HG02571 (cell line): ENCODE measurements around the gene LDB3.
"Not testable (repeated sequence)": the region's sequence is repeated elsewhere in the genome, so short reads cannot be mapped to it uniquely, and the experiment has no call there.

ENCODE experiments used
- ATAC-seq: cut with Tn5 transposase; IDR thresholded peaks from one replicate; pipeline ENCODE4 v1.9.1; 2021; ENCODE audit warnings: mild to moderate bottlenecking, moderate library complexity; ENCODE audit not compliant: unreplicated experiment

Gene LDB3

GRCh38 chr10:86727470-86727869, 59.2 kb downstream of the LDB3 start:
- no peak for ATAC-seq

- no peak for ATAC-seq
These were observed 59.7 kb downstream of the LDB3 start for GRCh38 chr10:86728056-86728455.

- no peak for ATAC-seq
These were observed 61.4 kb downstream of the LDB3 start for GRCh38 chr10:86729677-86730076.

- ATAC-seq, result no peak
These were observed 61.9 kb downstream of the LDB3 start for GRCh38 chr10:86730227-86730626.

GRCh38 chr10:86732771-86733170, 64.5 kb downstream of the LDB3 start:
- no peak for ATAC-seq

- ATAC-seq, result no peak
These were observed 65.0 kb downstream of the LDB3 start for GRCh38 chr10:86733260-86733671.

GRCh38 chr10:86734207-86734988, 66.1 kb downstream of the LDB3 start:
- ATAC-seq, result no peak

GRCh38 chr10:86735278-86735677, 67.0 kb downstream of the LDB3 start:
- ATAC-seq, result not testable (repeated sequence)

GRCh38 chr10:86742230-86742629, 73.9 kb downstream of the LDB3 start:
- ATAC-seq, result no peak

- ATAC-seq, result no peak
These were observed 75.9 kb downstream of the LDB3 start for GRCh38 chr10:86744067-86744725.

- no peak for ATAC-seq
These were observed 79.7 kb downstream of the LDB3 start for GRCh38 chr10:86747796-86748581.

- ATAC-seq, result no peak
These were observed 81.5 kb downstream of the LDB3 start for GRCh38 chr10:86749854-86750253.

GRCh38 chr10:86751477-86751876, 83.2 kb downstream of the LDB3 start:
- ATAC-seq, result no peak

GRCh38 chr10:86752311-86752710, 84.0 kb downstream of the LDB3 start:
- no peak for ATAC-seq

- ATAC-seq, result no peak
These were observed 84.7 kb downstream of the LDB3 start for GRCh38 chr10:86753051-86753450.

- no peak for ATAC-seq
These were observed 85.5 kb downstream of the LDB3 start for GRCh38 chr10:86753638-86754434.

GRCh38 chr10:86755454-86755739, 87.1 kb downstream of the LDB3 start:
- no peak for ATAC-seq

- peak; percentile 81 for ATAC-seq
These were observed 87.6 kb downstream of the LDB3 start for GRCh38 chr10:86755740-86756510.

- ATAC-seq, result peak; percentile 40
These were observed 88.3 kb downstream of the LDB3 start, which contains the start of gene BMPR1A for GRCh38 chr10:86756511-86757112. Gene BMPR1A, plus strand, starts transcription at chr10:86756619. Its CDS starts 119,400 bp downstream, at chr10:86876019.
